GM21423 (cell line): ENCODE data around the gene CCNB2.

Experiments used
- ATAC-seq: cut with Tn5 transposase; IDR thresholded peaks from one replicate; pipeline ENCODE4 v1.9.1; 2021; ENCODE audit warnings: mild to moderate bottlenecking, moderate library complexity; ENCODE audit not compliant: unreplicated experiment

CCNB2 gene

DNA sequence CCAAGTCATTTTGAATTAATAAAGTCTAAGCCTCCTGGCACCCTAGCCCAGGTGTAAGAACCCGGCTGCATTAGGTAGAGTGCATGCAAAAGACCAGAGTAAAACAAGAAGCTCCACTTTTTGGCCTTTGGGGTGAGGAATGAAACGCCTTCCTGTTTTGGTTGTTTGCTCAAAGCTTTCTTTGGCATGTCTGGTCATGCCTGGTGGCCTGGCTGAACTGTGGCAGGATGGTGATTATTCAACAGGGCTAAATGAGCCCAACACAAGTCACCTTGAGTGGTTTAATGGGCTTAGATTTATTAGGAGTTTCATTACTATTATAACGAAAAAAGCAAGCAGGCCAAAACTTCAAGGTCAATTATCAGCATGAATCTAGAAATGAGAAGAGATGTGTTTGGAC is 60.8 kb downstream of the CCNB2 start:
- ATAC-seq: no peak

- ATAC-seq: no peak
Measured at GRCh38 chr15:59166166-59166565, 61.2 kb downstream of the CCNB2 start.

GRCh38 chr15:59166601-59167265 is 61.8 kb downstream of the CCNB2 start:
- ATAC-seq: no peak

GRCh38 chr15:59168536-59168935 is 63.6 kb downstream of the CCNB2 start:
- no peak for ATAC-seq

DNA sequence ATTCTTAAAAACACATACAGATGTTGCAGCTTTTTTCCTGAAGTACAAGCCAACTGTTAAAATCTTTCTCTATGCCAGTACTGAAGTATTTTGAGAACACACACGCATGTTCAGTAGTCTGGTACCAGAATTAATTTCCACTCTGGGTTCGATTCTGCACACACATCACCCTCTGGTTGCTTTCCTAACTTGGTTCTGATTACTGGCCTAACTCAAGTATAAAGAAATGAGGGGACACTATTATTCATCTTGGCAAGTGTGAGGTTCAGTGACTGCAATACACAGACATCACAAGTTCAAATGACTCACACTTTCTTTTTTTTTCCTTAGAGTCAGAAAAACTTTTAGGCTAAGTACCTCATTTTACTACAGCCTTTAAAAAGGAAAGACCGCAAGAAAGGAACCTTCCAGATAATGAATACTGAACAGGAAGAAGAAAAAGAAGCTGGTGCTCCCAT is 64.3 kb downstream of the CCNB2 start:
- no peak for ATAC-seq

- ATAC-seq: no peak
Measured at GRCh38 chr15:59170295-59171066, 65.5 kb downstream of the CCNB2 start.

DNA sequence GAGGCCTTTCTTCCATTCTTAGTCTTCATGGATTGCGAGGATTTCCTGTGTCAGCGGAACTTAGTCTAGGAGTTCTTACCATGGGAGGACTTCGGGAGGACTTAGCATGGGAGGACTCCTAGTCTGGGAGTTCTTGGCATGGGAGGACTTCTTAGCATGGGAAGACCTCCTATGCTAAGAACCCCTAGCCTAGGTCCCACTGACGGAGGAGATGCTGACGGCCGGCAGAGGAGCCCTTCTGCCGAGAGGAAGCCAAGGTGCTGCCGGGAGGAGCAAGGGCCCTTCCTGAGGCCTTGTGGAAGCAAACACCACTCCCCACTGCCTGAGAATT is 66.1 kb downstream of the CCNB2 start:
- ATAC-seq: no peak

GRCh38 chr15:59172289-59172901 is 67.4 kb downstream of the CCNB2 start:
- no peak for ATAC-seq

- no peak for ATAC-seq
Measured at GRCh38 chr15:59173194-59173593, 68.2 kb downstream of the CCNB2 start.

DNA sequence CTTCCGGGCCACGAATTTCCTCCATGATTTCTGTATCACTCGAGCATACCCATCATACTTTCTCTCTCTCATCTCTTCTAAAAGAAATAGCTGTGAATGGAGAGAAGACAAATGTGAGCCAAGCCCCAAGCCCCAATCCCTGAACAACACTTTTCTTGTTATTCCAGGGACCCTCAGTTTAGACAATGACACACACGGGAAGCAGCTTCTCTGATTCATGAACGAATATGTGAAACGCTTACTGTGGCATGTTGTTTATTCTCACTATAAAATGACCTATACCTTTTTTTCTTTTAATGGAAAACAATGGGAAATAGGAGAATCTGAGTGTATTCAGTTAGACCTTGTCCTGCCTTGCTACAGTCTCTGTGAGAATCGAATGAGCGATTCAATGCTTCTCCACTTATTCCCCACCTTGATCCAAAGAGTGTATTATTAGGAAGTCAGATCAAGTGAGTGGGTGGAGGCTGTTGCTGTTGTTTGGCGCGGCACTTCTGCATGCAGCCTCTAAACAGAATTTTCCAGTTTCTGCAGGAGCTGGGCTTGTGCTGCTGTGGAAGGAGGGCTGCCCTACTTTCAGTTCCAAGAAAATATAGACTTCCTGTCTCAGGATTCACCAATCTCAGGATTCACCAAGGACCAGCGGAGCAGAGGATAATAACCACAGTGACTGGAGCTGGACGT is 69.3 kb downstream of the CCNB2 start:
- no peak for ATAC-seq
